Fibroblast of pulmonary artery (primary cell): Measurements from ENCODE around the gene PLA2G4E.

Source experiments
- DNase-seq: peaks from one replicate; pipeline ENCODE4 v3.0.0-alpha.2; 2010; ENCODE audit warnings: low read depth
- H3K4me3 ChIP-seq: replicated peaks from 2 replicates; pipeline ENCODE4 v1.5.1; 2011; ENCODE audit warnings: low read depth, mild to moderate bottlenecking, control low read depth, low read length, moderate library complexity
- CTCF ChIP-seq: IDR thresholded peaks from 2 replicates; pipeline ENCODE4 v1.5.1; 2011; ENCODE audit warnings: mild to moderate bottlenecking, control low read depth, low read length, inconsistent platforms; ENCODE audit errors: missing control alignments

Gene PLA2G4E

GRCh38 chr15:42010434-42010833, 10.4 kb downstream of the PLA2G4E start:
- no peak for DNase-seq
- no peak for TF ChIP-seq CTCF
- H3K4me3 ChIP-seq = no peak overlapping the region

GRCh38 chr15:42009474-42009873, 11.4 kb downstream of the PLA2G4E start:
- H3K4me3 ChIP-seq = no peak overlapping the region
- DNase-seq = no peak
- TF ChIP-seq CTCF = no peak

- no peak for TF ChIP-seq CTCF
- H3K4me3 ChIP-seq = no peak overlapping the region
- DNase-seq = no peak
These were observed 11.8 kb downstream of the PLA2G4E start for GRCh38 chr15:42009022-42009421.

- TF ChIP-seq CTCF = no peak
These were observed 13.5 kb downstream of the PLA2G4E start for GRCh38 chr15:42007386-42007785.

GRCh38 chr15:42002333-42002732, 18.5 kb downstream of the PLA2G4E start:
- no peak for DNase-seq
- TF ChIP-seq CTCF = no peak
- H3K4me3 ChIP-seq = no peak overlapping the region

More at GRCh38 chr15:42007386-42007785, 13.5 kb downstream of the PLA2G4E start:
- H3K4me3 ChIP-seq = no peak overlapping the region
- no peak for DNase-seq

- no peak overlapping the region for H3K4me3 ChIP-seq
- no peak for DNase-seq
- TF ChIP-seq CTCF = no peak
These were observed 19.6 kb downstream of the PLA2G4E start for GRCh38 chr15:42001236-42001635.
